ENCODE measurements around the gene CRTC3. TPM values are rescaled to one million over a fixed set of nuclear protein-coding genes. Genes with fewer than 3 reads are reported as not detected.
A peak's percentile ranks its signal among the peaks of the same experiment; 100 is the strongest.

The CRTC3 gene
- total and polyA plus RNA-seq, 4 donors = 5.1 to 16.8 (median 7.6) TPM

GRCh38 chr15:90561344-90562244 is 31.9 kb downstream of the CRTC3 start:
- Histone ChIP-seq H3K9ac (ENCODE audit: low read depth in 1 of 2, low read length in 2 of 2) (no peak overlapping the region), H3K9me3 (ENCODE audit: control insufficient read depth in 4 of 4, low read length in 3 of 4) (no peaks in the 10 kb centered on the region), H3K27ac (ENCODE audit: low read depth in 1 of 2, low read length in 2 of 2) (peak overlapping the region; percentile 56 to 60)

More at GRCh38 chr15:90561344-90562244, 31.9 kb downstream of the CRTC3 start:
- H3K27me3 ChIP-seq (ENCODE audit: control insufficient read depth in 4 of 4, insufficient read depth in 4 of 4, low read length in 3 of 4) = no peaks in the 10 kb centered on the region
- TF ChIP-seq HNF4G (IDR thresholded peaks at IDR 0.05) (no peak), EGR1 (IDR thresholded peaks at IDR 0.05; ENCODE audit: low read depth in 2 of 2) (no peak), SP1 (IDR thresholded peaks at IDR 0.05) (no peak), NR2F2 (IDR thresholded peaks at IDR 0.05) (no peak), YY1 (IDR thresholded peaks at IDR 0.05) (peak; percentile 14), ATF3 (IDR thresholded peaks at IDR 0.05) (no peak), FOXA2 (IDR thresholded peaks at IDR 0.05) (no peak), GABPA (IDR thresholded peaks at IDR 0.05 in 1 of 2, conservative IDR thresholded peaks at IDR 0.05 in 1 of 2) (no peak), RXRA (IDR thresholded peaks at IDR 0.05) (peak in 1 of 2 donors; percentile 21), HNF4A (conservative IDR thresholded peaks at IDR 0.05) (peak; percentile 33 to 45), TAF1 (conservative IDR thresholded peaks at IDR 0.05) (no peak), CTCF (IDR thresholded peaks at IDR 0.05; ENCODE audit: low read depth, low read length, missing input control) (no peak), FOXA1 (IDR thresholded peaks at IDR 0.05) (no peak), REST (IDR thresholded peaks at IDR 0.05) (no peak), ZBTB33 (IDR thresholded peaks at IDR 0.05) (no peak), JUND (IDR thresholded peaks at IDR 0.05) (peak in 1 of 2 donors; percentile 21), RAD21 (IDR thresholded peaks at IDR 0.05) (peak; percentile 21 to 33)
- TF ChIP-seq, protein P1, sequence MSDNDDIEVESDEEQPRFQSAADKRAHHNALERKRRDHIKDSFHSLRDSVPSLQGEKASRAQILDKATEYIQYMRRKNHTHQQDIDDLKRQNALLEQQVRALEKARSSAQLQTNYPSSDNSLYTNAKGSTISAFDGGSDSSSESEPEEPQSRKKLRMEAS (IDR thresholded peaks at IDR 0.05) = peak; percentile 13
- no peaks in the 10 kb centered on the region for H3K36me3 ChIP-seq (ENCODE audit: control insufficient read depth in 4 of 4, insufficient read depth in 3 of 4, low read depth in 1 of 4, low read length in 3 of 4)
- 70% methylated on average over 5 of the region's 5 CpGs for WGBS
- H3K4me3 ChIP-seq (ENCODE audit: low read depth in 1 of 3, low read length in 3 of 3) = no peak overlapping the region
- peaks cover 28 to 60% (median 51%) of the 10 kb centered on the region in 4 donors for H3K4me1 ChIP-seq (ENCODE audit: control insufficient read depth in 4 of 4, insufficient read depth in 4 of 4, low read length in 3 of 4)
- DNase-seq (ENCODE audit: low spot score) = no peak
